Endothelial cell of umbilical vein (primary cell): Measurements from ENCODE around the gene CMIP. TPM values are rescaled to one million over a fixed set of nuclear protein-coding genes. Genes with fewer than 3 reads are reported as not detected.

ENCODE experiments used
- BruUV-seq: library from RNA; stranded (reverse); fragments of 400-500 nt; replicated peaks from 2 replicates; lab custom pipeline; 2021; lab: Mats Ljungman, UMichigan
- CTCF ChIA-PET: fragments of 300-600, 350-600 bp; sonication (Branson Sonifier 250); formaldehyde crosslinking; loops from one replicate; lab custom pipeline; 2021; ENCODE audit warnings: antibody characterized with exemption, inconsistent platforms; lab: Charles Lee
- POLR2A ChIA-PET: fragments of 300-600, 350-600 bp; sonication (Branson Sonifier 250); formaldehyde crosslinking; loops from one replicate; lab custom pipeline; 2021; ENCODE audit warnings: antibody characterized with exemption, inconsistent platforms; lab: Charles Lee
- DNase-seq: peaks from one replicate; pipeline ENCODE4 v3.0.0-alpha.2; 2011; ENCODE audit warnings: low read depth, low spot score
- FAIRE-seq: peaks from 2 replicates; lab custom pipeline; 2011; peaks lifted over from hg19 to GRCh38; lab: Jason Lieb, UNC
- H2AFZ ChIP-seq: 2 replicates; pipeline ENCODE4 v1.6.0; 2012; ENCODE audit warnings: low read depth, low read length, control low read depth, inconsistent platforms
- H3K27ac ChIP-seq: 2 replicates; pipeline ENCODE4 v1.5.1; 2011; ENCODE audit warnings: low read depth, mild to moderate bottlenecking, control low read depth, low read length, moderate library complexity; ENCODE audit not compliant: insufficient read depth
- H3K27me3 ChIP-seq, 2 experiments: 2 replicates each; pipeline versions ENCODE4 v1.6.0 to v1.6.1; 2011; ENCODE audit warnings: low read length in 2 of 2, mixed read lengths in 1 of 2; ENCODE audit not compliant: control insufficient read depth in 2 of 2, insufficient read depth in 2 of 2
- H3K36me3 ChIP-seq, 2 experiments: 2 replicates in 1 of 2; 3 replicates in 1 of 2; pipeline ENCODE4 v1.5.1; 2011; ENCODE audit warnings: low read length in 2 of 2, mild to moderate bottlenecking in 1 of 2, moderate library complexity in 1 of 2; ENCODE audit not compliant: control insufficient read depth in 2 of 2, insufficient read depth in 2 of 2; ENCODE audit errors: extremely low read depth in 1 of 2
- H3K4me1 ChIP-seq: 3 replicates; pipeline ENCODE4 v1.5.1; 2011; ENCODE audit warnings: mild to moderate bottlenecking, low read length; ENCODE audit not compliant: control insufficient read depth, insufficient read depth; ENCODE audit errors: extremely low read depth
- H3K4me2 ChIP-seq: 2 replicates; pipeline ENCODE4 v1.6.1; 2011; ENCODE audit warnings: low read length, control low read depth, mixed read lengths; ENCODE audit not compliant: insufficient read depth
- H3K4me3 ChIP-seq, 3 experiments: fragments of 200-600 bp in 1 of 3; sonication (generic), shearing (Covaris generic) in 1 of 3; replicated peaks in 1 of 3; 2 replicates each; pipeline ENCODE4 v1.5.1; 2011 to 2016; ENCODE audit warnings: control low read depth in 3 of 3, low read length in 3 of 3, mild to moderate bottlenecking in 2 of 3, inconsistent platforms in 1 of 3, low read depth in 1 of 3, moderate library complexity in 1 of 3; ENCODE audit not compliant: insufficient read depth in 1 of 3
- H3K79me2 ChIP-seq: 2 replicates; pipeline ENCODE4 v1.6.0; 2012; ENCODE audit warnings: low read length, inconsistent platforms; ENCODE audit not compliant: control insufficient read depth, insufficient read depth
- H3K9ac ChIP-seq: replicated peaks from 2 replicates; pipeline ENCODE3; 2011; ENCODE audit warnings: low read length, control low read depth; ENCODE audit not compliant: insufficient read depth; ENCODE audit errors: extremely low read depth
- H3K9me1 ChIP-seq: replicated peaks from 3 replicates; pipeline ENCODE4 v1.6.0; 2011; ENCODE audit warnings: mild to moderate bottlenecking, low read length; ENCODE audit not compliant: control insufficient read depth, insufficient read depth; ENCODE audit errors: extremely low read depth
- H3K9me3 ChIP-seq: replicated peaks from 2 replicates; pipeline ENCODE4 v1.5.1; 2012; ENCODE audit warnings: low read length, inconsistent platforms; ENCODE audit not compliant: control insufficient read depth, insufficient read depth
- H4K20me1 ChIP-seq: replicated peaks from 2 replicates; pipeline ENCODE3; 2011; ENCODE audit warnings: mild to moderate bottlenecking, low read length; ENCODE audit not compliant: control insufficient read depth, insufficient read depth; ENCODE audit errors: extremely low read depth
- CTCF ChIP-seq, 2 donors: IDR thresholded peaks; 1 replicate in 1 of 2; 2 replicates in 1 of 2; pipeline ENCODE4 v1.5.1; 2011; ENCODE audit warnings: low read length in 2 of 2, mild to moderate bottlenecking in 2 of 2, moderate library complexity in 2 of 2, control low read depth in 1 of 2, inconsistent platforms in 1 of 2, low read depth in 1 of 2; ENCODE audit not compliant: insufficient read depth in 1 of 2; ENCODE audit errors: extremely low read depth in 1 of 2
- EZH2 ChIP-seq: IDR thresholded peaks from 2 replicates; pipeline ENCODE4 v1.6.1; 2012; ENCODE audit warnings: borderline replicate concordance, low read depth, mild to moderate bottlenecking, moderate library complexity, low read length, inconsistent platforms; ENCODE audit not compliant: severe bottlenecking
- FOS ChIP-seq: IDR thresholded peaks from 2 replicates; pipeline ENCODE4 v1.6.1; 2011; ENCODE audit warnings: mild to moderate bottlenecking, low read length, moderate library complexity, borderline replicate concordance; ENCODE audit not compliant: insufficient read depth
- GATA2 ChIP-seq: IDR thresholded peaks from 2 replicates; pipeline ENCODE4 v1.7.0; 2011; ENCODE audit warnings: low read depth, mild to moderate bottlenecking, moderate library complexity, mixed read lengths, low read length; ENCODE audit not compliant: insufficient read length, insufficient read depth
- JUN ChIP-seq: IDR thresholded peaks from 2 replicates; pipeline ENCODE4 v1.6.1; 2011; ENCODE audit warnings: borderline replicate concordance, low read depth; ENCODE audit not compliant: insufficient read length, insufficient read depth
- MAX ChIP-seq: IDR thresholded peaks from 2 replicates; pipeline ENCODE4 v1.6.1; 2011; ENCODE audit not compliant: insufficient read depth, insufficient read length
- MYC ChIP-seq: IDR thresholded peaks from one replicate; pipeline ENCODE4 v1.6.1; 2011; ENCODE audit warnings: mild to moderate bottlenecking, low read depth, low read length
- POLR2A ChIP-seq: IDR thresholded peaks from 2 replicates; pipeline ENCODE4 v1.6.1; 2012; ENCODE audit warnings: low read depth, mild to moderate bottlenecking, control low read depth, low read length
- POLR2AphosphoS5 ChIP-seq: IDR thresholded peaks from 2 replicates; pipeline ENCODE4 v1.6.1; 2012; ENCODE audit warnings: low read depth, mild to moderate bottlenecking, control low read depth, low read length, moderate library complexity; ENCODE audit not compliant: insufficient read depth
- dilution Hi-C: fragments of 300-500 bp; cut with MboI; formaldehyde crosslinking; loops from one replicate; pipeline ENCODE4 v1.15.0; 2019; ENCODE audit warnings: low sequenced_read_pairs; ENCODE audit not compliant: extremely low pct_ligation_motif_present
- intact Hi-C: fragments of 100-400 bp; cut with micrococcal nuclease; formaldehyde crosslinking; loops from one replicate; pipeline ENCODE4 v1.10.0; 2022
- polyA plus RNA-seq, 4 experiments: library from polyadenylated mRNA; depleted of rRNA in 3 of 4; stranded (reverse) in 3 of 4; unstranded in 1 of 4; fragments of >200 nt; gene quantifications; 2 replicates each; pipeline versions ENCODE4 v1.2.1 to v1.2.3, GENCODE V29; 2011 to 2012; ENCODE audit warnings: missing spikeins in 1 of 4
- total RNA-seq: library from RNA; stranded (reverse); gene quantifications from 2 replicates; pipeline ENCODE4 v1.2.3, GENCODE V29; 2021

The CMIP gene
- total and polyA plus RNA-seq, 2 donors (not counting 3 experiments of a cell fraction or from before 2014, with no cell fraction given) = 29.0 to 101 TPM

- peaks cover 16% of the 10 kb centered on the region for H3K79me2 ChIP-seq
- H3K9me3 ChIP-seq = no peaks in the 10 kb centered on the region
- H3K9ac ChIP-seq = no peak overlapping the region
- BruUV-seq = no TSS peak
- H3K4me2 ChIP-seq = no peak overlapping the region
- dilution Hi-C loops = no loop called here
- ChIA-PET CTCF (no interaction called here), POLR2A (no interaction called here)
- H4K20me1 ChIP-seq = no peaks in the 10 kb centered on the region
- FAIRE-seq (no peak), DNase-seq (no peak)
- H3K27me3 ChIP-seq = no peaks in the 10 kb centered on the region
- no peaks in the 10 kb centered on the region for H3K36me3 ChIP-seq
- H2AFZ ChIP-seq = no peak overlapping the region
- TF ChIP-seq MAX (no peak), FOS (no peak), POLR2A (no peak), POLR2AphosphoS5 (no peak), JUN (no peak), CTCF (IDR thresholded peaks at IDR 0.05; ENCODE audit: extremely low read depth in 1 of 2, insufficient read depth in 1 of 2, low read depth in 1 of 2, low read length in 2 of 2) (no peak), MYC (no peak), EZH2 (no peak), GATA2 (no peak)
- intact Hi-C loops = no loop called here
- H3K9me1 ChIP-seq = no peaks in the 10 kb centered on the region
- H3K4me1 ChIP-seq = no peaks in the 10 kb centered on the region
- no peak overlapping the region for H3K27ac ChIP-seq
- no peak overlapping the region for H3K4me3 ChIP-seq
These were observed 145.5 kb downstream of the CMIP start for GRCh38 chr16:81589975-81590650.
